Brain microvascular endothelial cell (primary cell): ENCODE measurements around the gene CATSPER4.
A peak's percentile ranks its signal among the peaks of the same experiment; 100 is the strongest.
"Not testable (repeated sequence)": the region's sequence is repeated elsewhere in the genome, so short reads cannot be mapped to it uniquely, and the experiment has no call there.

ENCODE experiments used
- DNase-seq: peaks from one replicate; pipeline ENCODE4 v3.0.0-alpha.2; 2020
- H3K27ac ChIP-seq: fragments of 250-450 bp; sonication (Bioruptor Pico); 2 replicates; pipeline ENCODE4 v1.5.1; 2020; ENCODE audit warnings: mild to moderate bottlenecking, moderate library complexity
- H3K27me3 ChIP-seq: fragments of 250-450 bp; sonication (Bioruptor Pico); replicated peaks from 2 replicates; pipeline ENCODE4 v1.5.1; 2020; ENCODE audit warnings: mild to moderate bottlenecking
- H3K36me3 ChIP-seq: fragments of 250-450 bp; sonication (Bioruptor Pico); replicated peaks from 2 replicates; pipeline ENCODE4 v1.5.1; 2020; ENCODE audit warnings: mild to moderate bottlenecking
- H3K4me3 ChIP-seq: 2 replicates; pipeline ENCODE4 v1.5.1; 2011; ENCODE audit warnings: low read depth, mild to moderate bottlenecking, control low read depth, low read length, moderate library complexity
- CTCF ChIP-seq: IDR thresholded peaks from 2 replicates; pipeline ENCODE4 v1.5.1; 2011; ENCODE audit warnings: low read depth, mild to moderate bottlenecking, moderate library complexity, low read length, control low read depth, inconsistent platforms; ENCODE audit errors: missing control alignments
- in situ Hi-C: cut with HindIII; loops from 2 replicates; pipeline ENCODE4 v1.10.0; 2017; ENCODE audit warnings: low sequenced_read_pairs, low pct_ligation_motif_present

Gene CATSPER4

DNA sequence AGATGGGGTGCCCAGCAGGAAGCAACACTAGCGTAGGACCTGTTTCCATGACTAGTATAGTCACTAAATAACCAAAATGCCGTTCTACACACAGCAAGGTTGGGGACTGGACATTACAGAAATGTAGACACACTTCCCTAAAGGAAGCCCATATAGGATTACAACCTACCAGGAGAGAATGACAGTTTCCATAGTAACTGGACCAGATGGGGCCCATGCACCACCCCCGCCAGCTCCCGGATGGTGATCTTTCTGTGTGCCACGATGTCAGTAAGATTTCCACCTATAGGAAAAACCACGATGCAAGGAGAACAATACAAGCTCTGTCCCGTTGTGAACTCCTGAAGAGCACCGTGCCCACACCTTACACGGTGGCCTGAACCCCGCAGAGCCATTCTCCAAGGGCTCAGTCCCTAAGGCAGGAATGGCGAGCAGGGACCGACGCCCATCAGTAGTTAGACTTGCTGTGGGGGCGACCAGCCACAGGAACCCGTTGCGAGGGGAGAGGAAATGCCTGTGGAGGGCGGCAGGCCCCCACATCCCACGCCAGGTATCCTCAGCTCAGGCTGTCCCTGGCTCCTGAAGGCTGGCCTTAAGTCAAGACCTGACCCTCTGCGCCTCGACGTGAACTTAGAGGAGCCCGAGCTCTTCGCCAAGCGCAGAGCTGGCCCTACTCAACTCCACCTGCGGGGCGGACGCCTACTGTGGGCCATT lies 30.0 kb downstream of the CATSPER4 start:
- DNase-seq = no peak
- in situ Hi-C loops = no loop called here
- Histone ChIP-seq H3K4me3 (no peak overlapping the region), H3K27me3 (peaks cover 3% of the 10 kb centered on the region), H3K27ac (no peak overlapping the region), H3K36me3 (no peaks in the 10 kb centered on the region)
- no peak for TF ChIP-seq CTCF

- no peak overlapping the region for H3K4me3 ChIP-seq
- DNase-seq = no peak
- no peak overlapping the region for H3K27ac ChIP-seq
- TF ChIP-seq CTCF = no peak
- no peaks in the 10 kb centered on the region for H3K36me3 ChIP-seq
- peaks cover 3% of the 10 kb centered on the region for H3K27me3 ChIP-seq
- in situ Hi-C loops = no loop called here
Observed at GRCh38 chr1:26221094-26221493, 30.7 kb downstream of the CATSPER4 start.

GRCh38 chr1:26224606-26225005 lies 34.2 kb downstream of the CATSPER4 start:
- no peak overlapping the region for H3K27ac ChIP-seq
- peaks cover 3% of the 10 kb centered on the region for H3K27me3 ChIP-seq
- H3K4me3 ChIP-seq = peak overlapping the region; percentile 52

DNA sequence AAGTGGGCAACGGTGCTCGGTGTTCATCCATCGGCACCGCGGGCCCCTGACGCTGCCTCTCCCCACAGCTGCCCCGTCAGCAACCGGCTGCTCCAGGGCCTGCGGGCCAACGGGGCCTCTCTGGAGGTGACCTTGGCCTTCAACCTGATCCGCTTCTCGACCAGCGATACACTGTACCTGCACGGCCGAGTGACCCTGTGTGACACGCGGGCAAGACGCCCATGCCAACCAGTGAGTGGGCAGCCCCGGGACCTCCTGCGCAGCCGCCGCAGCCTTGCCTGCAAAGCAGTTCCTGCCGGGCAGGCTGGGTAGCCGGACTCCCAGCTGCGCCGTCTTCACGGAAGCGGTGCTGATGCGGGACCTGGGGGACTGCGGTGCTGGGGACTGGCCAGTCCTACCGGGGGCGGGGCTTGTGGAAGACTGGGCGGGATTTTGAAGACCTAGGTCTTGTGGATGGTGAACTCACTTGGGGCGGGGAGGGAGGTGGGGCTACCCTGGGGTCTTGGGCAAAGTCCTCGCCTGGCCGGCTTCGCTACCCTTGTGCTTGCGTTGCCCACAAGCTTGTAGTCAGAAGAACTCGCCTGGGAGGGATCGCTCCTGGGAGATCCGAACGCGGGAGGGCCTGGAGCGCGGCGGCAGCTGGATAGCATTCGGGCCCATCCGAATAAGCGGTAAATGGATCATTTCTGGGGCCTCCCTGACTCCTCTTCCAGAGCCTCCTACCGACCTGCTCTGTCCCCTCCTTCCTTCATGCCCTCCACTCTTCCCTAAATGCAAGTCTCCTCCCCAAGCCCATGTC lies 34.8 kb downstream of the CATSPER4 start:
- in situ Hi-C loops = no loop called here
- no peaks in the 10 kb centered on the region for H3K36me3 ChIP-seq
- H3K27me3 ChIP-seq = peaks cover 3% of the 10 kb centered on the region
- no peak for TF ChIP-seq CTCF
- peak overlapping the region; percentile 52 for H3K4me3 ChIP-seq
- DNase-seq = peak; percentile 15
- H3K27ac ChIP-seq = no peak overlapping the region

More at GRCh38 chr1:26224606-26225005, 34.2 kb downstream of the CATSPER4 start:
- H3K36me3 ChIP-seq = no peaks in the 10 kb centered on the region
- TF ChIP-seq CTCF = no peak
- no peak for DNase-seq
- in situ Hi-C loops = no loop called here

GRCh38 chr1:26230682-26231081 lies 40.3 kb downstream of the CATSPER4 start:
- H3K27ac ChIP-seq, H3K36me3 ChIP-seq, H3K4me3 ChIP-seq, in situ Hi-C loops, H3K27me3 ChIP-seq, DNase-seq: not testable (repeated sequence)

- peak; percentile 90 for TF ChIP-seq CTCF
- H3K27ac ChIP-seq = peak within 1 kb of the TSS; percentile 38
- no peaks in the 10 kb centered on the region for H3K36me3 ChIP-seq
- peak; percentile 96 for DNase-seq
- in situ Hi-C loops = no loop called here
- H3K4me3 ChIP-seq = peak within 1 kb of the TSS; percentile 98
- no peaks in the 10 kb centered on the region for H3K27me3 ChIP-seq
Observed at GRCh38 chr1:26233903-26234643, 43.7 kb downstream of the CATSPER4 start, which contains the start of gene CEP85. CEP85 (plus strand) TSS chr1:26234200; CDS start chr1:26239784, 5,584 bp downstream.
